ENCODE data around the gene TRIM15. TPM values are rescaled to one million over a fixed set of nuclear protein-coding genes. Genes with fewer than 3 reads are reported as not detected.

TRIM15 gene
- total RNA-seq, 1 experiment from 2014 or later = 0.35 TPM

GRCh38 chr6:30131947-30132497 is 31.3 kb upstream of the TRIM15 start (continued):
- TF ChIP-seq ARID4B (CRISPR knock-in tag; IDR thresholded peaks at IDR 0.05; ENCODE audit: borderline replicate concordance) = no peak
- TF ChIP-seq GTF2I (CRISPR knock-in tag; conservative IDR thresholded peaks at IDR 0.05) = no peak
- no peak for TF ChIP-seq GABPB1 (CRISPR knock-in tag; IDR thresholded peaks at IDR 0.05)
- no peak for TF ChIP-seq ZNF281 (CRISPR knock-in tag; IDR thresholded peaks at IDR 0.05)
- TF ChIP-seq TEAD1 (CRISPR knock-in tag; IDR thresholded peaks at IDR 0.05) = no peak
- TF ChIP-seq FOXJ3 (CRISPR knock-in tag; IDR thresholded peaks at IDR 0.05; ENCODE audit: borderline replicate concordance) = no peak
- no peak for TF ChIP-seq PREB (CRISPR knock-in tag; IDR thresholded peaks at IDR 0.05; ENCODE audit: borderline replicate concordance)
- TF ChIP-seq CBFB (CRISPR knock-in tag; IDR thresholded peaks at IDR 0.05; ENCODE audit: low read depth) = no peak
- TF ChIP-seq NR3C1 (CRISPR knock-in tag; conservative IDR thresholded peaks at IDR 0.05; ENCODE audit: low read depth) = no peak
- TF ChIP-seq SMAD4 (CRISPR knock-in tag; IDR thresholded peaks at IDR 0.05) = no peak

GRCh38 chr6:30135147-30135546 is 28.2 kb upstream of the TRIM15 start:
- no peak overlapping the region for H3K27ac Mint-ChIP-seq
- peaks cover 8% of the 10 kb centered on the region for H3K4me1 Mint-ChIP-seq
- peaks cover 56% of the 10 kb centered on the region for H3K27me3 Mint-ChIP-seq (ENCODE audit: low read depth)
- H3K9me3 Mint-ChIP-seq = no peaks in the 10 kb centered on the region
- no peak overlapping the region for H3K4me3 Mint-ChIP-seq
- ChIA-PET POLR2A (no interaction called here), CTCF (interaction anchor here (1.0 kb wide), 1 partner anchor 33 kb away, joined by 5 read pairs; no protein-coding TSS in a partner anchor)
- no peaks in the 10 kb centered on the region for H3K36me3 Mint-ChIP-seq
- no peak for TF ChIP-seq FOXJ3 (CRISPR knock-in tag; IDR thresholded peaks at IDR 0.05; ENCODE audit: borderline replicate concordance)
- TF ChIP-seq JUN (CRISPR knock-in tag; IDR thresholded peaks at IDR 0.05) = no peak
- no peak for TF ChIP-seq TEAD1 (CRISPR knock-in tag; IDR thresholded peaks at IDR 0.05)
- no peak for TF ChIP-seq ZNF532 (CRISPR knock-in tag; IDR thresholded peaks at IDR 0.05; ENCODE audit: borderline replicate concordance)
- no peak for TF ChIP-seq AR (CRISPR knock-in tag; IDR thresholded peaks at IDR 0.05)
- no peak for TF ChIP-seq MYBL2 (CRISPR knock-in tag; IDR thresholded peaks at IDR 0.05)
- DNase-seq (ENCODE audit: low spot score) (no peak), ATAC-seq (no peak)
